ENCODE data around the gene PARP6. TPM values are rescaled to one million over a fixed set of nuclear protein-coding genes. Genes with fewer than 3 reads are reported as not detected.

The PARP6 gene, protein sequence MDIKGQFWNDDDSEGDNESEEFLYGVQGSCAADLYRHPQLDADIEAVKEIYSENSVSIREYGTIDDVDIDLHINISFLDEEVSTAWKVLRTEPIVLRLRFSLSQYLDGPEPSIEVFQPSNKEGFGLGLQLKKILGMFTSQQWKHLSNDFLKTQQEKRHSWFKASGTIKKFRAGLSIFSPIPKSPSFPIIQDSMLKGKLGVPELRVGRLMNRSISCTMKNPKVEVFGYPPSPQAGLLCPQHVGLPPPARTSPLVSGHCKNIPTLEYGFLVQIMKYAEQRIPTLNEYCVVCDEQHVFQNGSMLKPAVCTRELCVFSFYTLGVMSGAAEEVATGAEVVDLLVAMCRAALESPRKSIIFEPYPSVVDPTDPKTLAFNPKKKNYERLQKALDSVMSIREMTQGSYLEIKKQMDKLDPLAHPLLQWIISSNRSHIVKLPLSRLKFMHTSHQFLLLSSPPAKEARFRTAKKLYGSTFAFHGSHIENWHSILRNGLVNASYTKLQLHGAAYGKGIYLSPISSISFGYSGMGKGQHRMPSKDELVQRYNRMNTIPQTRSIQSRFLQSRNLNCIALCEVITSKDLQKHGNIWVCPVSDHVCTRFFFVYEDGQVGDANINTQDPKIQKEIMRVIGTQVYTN
- total RNA-seq = 17.7 and 20.4 TPM in 2 replicates

DNA sequence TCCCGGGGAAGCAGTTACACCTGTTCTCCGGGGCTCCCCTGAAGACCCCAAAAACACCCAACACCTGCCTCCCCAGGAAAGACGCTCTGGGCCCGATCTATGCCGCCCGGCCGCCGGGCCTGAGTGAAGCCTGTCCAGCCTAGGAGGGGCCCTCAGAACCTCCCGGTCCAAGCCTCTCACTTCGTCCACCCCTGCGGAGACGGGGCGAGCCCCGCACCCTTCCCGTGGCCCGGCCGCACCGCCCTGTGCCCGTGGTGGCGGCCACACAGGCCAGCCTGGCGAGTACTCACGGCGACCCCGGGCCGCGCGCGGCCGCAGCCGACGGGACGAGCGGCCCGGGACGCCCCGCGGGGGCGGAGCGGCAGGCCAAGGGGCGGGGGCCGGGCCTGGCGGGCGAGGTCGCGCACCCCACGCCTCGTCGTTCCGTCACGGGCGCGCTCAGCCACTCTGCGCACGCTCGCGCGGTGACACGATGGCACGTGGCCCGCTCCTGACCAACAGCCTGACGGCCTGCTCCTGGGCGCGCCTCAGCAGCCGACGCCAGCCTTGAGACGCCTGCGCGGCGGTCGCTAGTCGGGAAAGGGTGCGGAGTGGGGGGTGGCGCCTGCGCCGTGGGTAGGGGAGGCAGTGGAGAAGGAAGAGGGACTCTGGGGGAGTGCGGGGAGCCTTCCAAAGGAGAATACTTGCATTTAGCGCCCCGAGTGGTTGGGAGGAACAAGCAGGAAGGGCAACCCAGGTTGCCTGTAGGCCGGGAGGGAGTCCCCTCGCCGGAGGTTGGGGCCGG is at the start of gene PARP6:
Gene PARP6, minus strand, starts transcription at position 342 of the 784 bp plus-strand sequence. CDS start 5,077 bp downstream, outside the sequence.

DNA sequence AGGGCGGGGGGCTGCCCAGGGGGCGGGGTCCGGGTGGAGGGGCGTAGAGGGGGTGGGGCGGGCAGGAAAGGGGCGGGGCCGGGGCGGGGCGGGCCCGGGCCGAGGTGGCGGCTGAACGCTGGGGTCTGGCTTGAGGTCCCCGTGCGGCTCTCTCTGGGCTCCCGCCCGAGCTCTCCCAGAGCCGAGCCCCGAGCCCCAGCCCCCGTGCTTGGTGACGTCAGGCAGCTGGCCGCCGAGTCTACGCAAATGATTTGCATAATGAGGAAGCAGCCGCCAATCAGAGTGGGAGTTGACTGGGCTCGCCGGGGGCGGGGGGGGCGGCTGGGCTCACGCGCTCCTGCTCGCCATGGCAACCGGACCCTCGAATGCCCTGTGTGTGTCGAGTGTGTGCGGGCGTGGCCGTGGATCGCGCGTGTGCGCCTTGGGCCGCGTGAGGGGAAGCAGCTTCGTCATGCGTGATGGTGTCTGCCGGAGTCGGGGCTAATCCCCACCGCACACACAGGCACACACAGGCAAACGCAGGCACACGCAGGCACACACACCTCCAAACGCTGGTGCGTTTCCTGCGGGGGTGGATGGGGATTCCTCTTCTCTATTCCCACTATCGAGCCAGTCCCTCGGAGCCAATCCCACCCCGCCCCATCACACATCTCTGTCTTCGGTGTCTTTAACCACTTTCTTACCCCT is 47.8 kb upstream of the PARP6 start, which contains the start of gene CELF6:
Gene CELF6, minus strand, starts transcription at position 173 of the 687 bp plus-strand sequence. CDS start 283 bp downstream, outside the sequence.

DNA sequence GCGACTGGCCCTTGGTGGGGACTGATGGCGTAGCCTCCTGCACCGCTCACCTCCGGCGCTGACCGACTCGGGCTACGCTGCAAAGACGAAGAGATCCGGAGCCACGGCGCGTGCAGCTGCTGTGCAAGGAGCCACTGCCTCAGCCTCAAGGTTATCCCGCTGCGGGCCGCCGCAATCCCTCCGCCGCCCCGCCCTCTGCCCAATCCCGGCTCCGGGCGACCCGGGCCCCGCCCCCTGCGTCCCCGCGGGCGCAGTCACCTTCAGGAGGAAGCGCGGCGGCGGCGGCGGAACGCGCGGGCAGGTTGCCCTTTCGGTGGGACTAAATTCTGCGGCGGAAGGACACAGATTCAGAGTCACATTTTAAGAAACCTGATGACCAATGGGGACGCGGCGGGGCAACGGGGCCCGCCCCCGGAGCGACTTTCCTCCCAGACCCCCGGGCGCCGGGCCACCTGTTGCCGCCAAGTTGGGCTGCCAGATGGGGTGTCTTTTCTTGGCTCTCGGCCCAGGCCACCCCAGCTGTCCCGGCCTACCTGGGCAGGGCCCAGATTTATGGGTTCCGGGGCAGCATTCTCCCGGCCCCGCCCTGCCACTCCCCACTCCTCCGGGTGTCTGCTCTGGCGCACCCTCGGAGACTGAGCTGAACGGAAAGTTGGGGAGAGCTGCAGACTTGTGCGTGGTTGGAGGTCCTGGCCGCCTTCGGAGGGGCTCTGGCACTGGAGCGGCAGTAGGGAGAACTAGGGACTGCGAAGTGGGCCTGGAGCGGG is 41.1 kb downstream of the PARP6 start, which contains the start of gene PKM:
Gene PKM, minus strand, starts transcription at position 125 of the 767 bp plus-strand sequence. CDS start 12,093 bp downstream, outside the sequence.

DNA sequence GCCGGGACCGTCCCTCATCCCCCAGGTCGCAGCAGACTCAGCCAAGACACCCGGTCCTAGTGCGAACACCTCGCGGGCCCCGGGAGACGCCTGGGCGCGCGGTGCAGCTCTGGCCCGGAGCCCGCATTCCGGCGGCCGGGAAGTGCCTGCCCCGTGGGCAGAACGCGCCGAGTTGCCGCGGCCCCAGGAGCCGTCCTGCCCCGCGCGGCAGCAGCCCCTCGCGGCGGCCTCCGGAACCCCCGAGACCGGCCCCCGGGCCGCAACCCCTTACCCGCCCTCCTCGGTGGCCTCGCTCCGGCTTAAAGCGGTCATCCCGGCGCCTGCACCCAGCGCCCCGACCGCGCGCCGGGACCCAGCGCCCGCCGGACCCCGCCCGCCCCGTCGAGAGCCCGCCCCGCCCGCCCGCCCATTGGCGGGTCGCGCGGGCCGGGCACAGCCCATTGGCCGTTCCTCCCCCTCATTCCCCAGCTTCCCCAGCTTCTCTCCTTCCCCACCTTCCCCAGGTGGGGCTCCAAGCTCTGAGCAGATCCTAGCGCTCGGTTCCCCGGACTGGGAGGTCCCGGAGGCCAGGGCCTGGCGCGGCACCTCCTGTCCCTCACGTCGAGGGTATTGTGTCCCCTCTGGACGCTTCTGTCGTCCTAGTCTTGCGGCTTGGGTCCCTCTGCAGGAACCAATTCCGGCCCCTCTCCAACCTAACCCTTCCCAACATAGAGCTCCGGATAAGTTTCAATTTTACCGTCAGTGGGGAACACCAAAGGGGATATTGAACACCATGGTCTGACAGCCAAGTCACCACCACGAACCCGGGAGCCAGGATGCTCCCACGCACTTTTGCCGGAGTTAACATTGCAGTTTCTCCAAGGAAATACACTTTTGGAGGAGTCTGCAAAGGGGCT is 74.6 kb downstream of the PARP6 start, which contains the start of gene GRAMD2A:
Gene GRAMD2A, minus strand, starts transcription at position 328 of the 896 bp plus-strand sequence.

Other genes starting within 250 kb of the PARP6 start
- gene MYO9A, start 154.4 kb downstream of the PARP6 start, total RNA-seq = 42.4 and 43.9 TPM in 2 replicates
- gene SENP8, start 154.2 kb downstream of the PARP6 start, total RNA-seq = 1.1 and 1.9 TPM in 2 replicates
- gene GRAMD2A, start 74.8 kb downstream of the PARP6 start, total RNA-seq = 0.72 TPM in 1 of 2 replicates, not detected in the other
- 1,320 and 1,470 TPM in 2 replicates for gene PKM, start 41.4 kb downstream of the PARP6 start, total RNA-seq
- gene CELF6, start 47.6 kb upstream of the PARP6 start, total RNA-seq = 0.07 TPM in 1 of 2 replicates, not detected in the other
- gene HEXA, start 103.5 kb upstream of the PARP6 start, total RNA-seq = 41.2 and 53.2 TPM in 2 replicates
- not detected in 2 replicates for gene TMEM202, start 125.8 kb upstream of the PARP6 start, total RNA-seq
- 59.6 and 63.4 TPM in 2 replicates for gene ARIH1, start 201.8 kb upstream of the PARP6 start, total RNA-seq

Measured in thoracic aorta endothelial cell (primary cell).